Stimulated activated naive CD4-positive, alpha-beta T cell (primary cell): Measurements from ENCODE around the gene TMEM225B.
"Not testable (repeated sequence)": the region's sequence is repeated elsewhere in the genome, so short reads cannot be mapped to it uniquely, and the experiment has no call there.

Source experiments
- DNase-seq, 6 experiments: peaks; one replicate each; lab custom pipeline; 2025; lab: John Stamatoyannopoulos, UW

Gene TMEM225B, protein sequence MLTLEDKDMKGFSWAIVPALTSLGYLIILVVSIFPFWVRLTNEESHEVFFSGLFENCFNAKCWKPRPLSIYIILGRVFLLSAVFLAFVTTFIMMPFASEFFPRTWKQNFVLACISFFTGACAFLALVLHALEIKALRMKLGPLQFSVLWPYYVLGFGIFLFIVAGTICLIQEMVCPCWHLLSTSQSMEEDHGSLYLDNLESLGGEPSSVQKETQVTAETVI

DNA sequence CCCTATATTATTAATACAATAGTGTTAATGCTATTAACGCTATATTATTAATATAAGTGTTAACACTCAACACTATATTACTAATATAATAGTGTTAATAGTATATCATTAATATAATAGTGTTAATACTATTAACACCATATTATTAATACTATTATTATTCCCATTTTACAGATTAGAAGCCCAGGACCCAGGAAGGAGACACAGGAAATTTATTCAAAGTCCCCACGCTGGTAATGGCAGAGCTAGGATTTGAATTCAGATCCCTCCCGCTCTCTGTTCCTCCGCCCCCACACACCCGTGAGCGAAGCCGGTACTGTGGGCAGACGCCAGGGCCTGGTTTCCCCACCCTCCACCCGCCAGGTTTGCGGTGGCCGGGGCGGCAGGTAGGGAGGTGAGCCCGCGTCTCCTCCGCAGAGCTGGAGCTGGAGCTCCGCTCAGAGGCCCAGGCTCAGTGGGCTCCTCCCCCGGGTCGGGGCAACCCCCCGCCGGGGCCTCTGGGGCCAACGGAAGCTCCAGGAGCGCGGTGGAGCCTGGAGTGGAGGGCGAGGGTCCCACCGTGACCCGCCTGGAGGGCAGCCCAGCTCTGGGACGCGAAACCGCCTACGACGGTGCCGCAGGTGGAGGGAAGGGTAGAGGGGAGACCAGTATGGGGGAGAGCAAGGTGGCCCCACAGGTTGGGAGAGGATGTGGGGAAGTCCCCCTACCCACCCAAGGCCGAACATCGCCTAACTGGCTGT, at the start of gene TMEM225B:
Gene TMEM225B, plus strand, starts transcription at position 506 of the 740 bp plus-strand sequence. CDS start 6,122 bp downstream, outside the sequence.
- peak in 3 of 6 experiments; percentile 5 to 48 (median 22) for DNase-seq

DNA sequence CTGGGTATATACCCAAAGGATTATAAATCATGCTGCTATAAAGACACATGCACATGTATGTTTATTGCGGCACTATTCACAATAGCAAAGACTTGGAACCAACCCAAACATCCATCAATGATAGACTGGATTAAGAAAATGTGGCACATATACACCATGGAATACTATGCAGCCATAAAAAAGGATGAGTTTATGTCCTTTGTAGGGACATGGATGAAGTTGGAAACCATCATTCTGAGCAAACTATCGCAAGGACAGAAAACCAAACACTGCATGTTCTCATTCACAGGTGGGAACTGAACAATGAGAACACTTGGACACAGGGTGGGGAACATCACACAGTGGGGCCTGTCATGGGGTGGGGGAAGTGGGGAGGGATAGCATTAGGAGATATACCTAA, 48.5 kb upstream of the TMEM225B start:
- not testable (repeated sequence) for DNase-seq

DNA sequence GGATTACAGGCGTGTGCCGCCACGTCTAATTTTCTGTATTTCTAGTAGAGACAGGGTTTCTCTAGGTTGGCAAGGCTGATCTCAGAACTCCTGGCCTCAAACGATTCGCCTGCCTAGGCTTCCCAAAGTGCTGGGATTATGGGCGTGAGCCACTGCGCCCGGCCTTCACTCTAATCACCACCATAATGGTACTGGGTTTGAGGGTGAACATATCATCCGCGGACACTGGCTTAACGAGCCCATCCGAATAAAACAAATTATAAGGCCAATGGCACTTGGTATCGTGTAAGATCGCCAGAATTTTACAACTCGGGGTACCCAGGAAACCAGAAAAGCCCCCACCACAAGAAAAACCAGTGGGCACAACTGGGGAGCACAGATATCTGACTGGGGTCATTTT, 46.7 kb upstream of the TMEM225B start:
- no peak for DNase-seq

DNA sequence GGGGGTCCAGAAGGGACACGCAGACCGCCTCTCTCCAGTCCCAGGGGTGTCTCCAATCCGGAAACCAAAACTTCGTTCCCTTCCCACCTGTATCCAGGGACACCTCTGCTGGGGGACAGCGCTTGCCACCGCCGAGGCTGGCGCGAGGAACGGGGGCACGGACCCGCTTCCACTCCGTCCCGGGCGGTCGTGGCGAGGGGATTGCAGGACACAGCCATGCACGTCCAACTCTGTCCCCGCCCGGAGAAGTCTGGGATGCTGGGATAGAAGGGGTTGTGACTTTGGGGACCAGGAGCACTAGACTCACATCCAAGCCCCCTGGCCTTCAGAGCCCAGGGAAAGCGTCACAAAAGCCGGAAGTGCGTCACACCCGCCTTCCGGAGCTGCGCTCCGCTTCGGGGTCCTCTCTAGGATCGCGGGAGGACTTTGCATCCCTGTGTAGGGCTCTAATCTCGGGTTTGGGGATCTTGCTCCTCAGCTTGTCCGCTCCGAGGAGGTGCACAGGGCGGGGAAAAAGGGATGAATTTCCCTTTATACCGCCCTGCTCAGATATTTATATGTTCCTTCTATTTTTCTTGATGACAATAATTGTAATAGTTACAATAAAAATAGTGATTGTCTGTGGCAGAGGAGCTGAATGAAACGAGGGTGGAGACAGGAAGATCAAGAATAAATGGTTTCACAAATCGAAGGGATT, 46.2 kb upstream of the TMEM225B start, which contains the start of gene FAM200A:
Gene FAM200A, minus strand, starts transcription at position 348 of the 697 bp plus-strand sequence. CDS start 3,707 bp downstream, outside the sequence.
- DNase-seq: peak; percentile 72 to 85 (median 80)

DNA sequence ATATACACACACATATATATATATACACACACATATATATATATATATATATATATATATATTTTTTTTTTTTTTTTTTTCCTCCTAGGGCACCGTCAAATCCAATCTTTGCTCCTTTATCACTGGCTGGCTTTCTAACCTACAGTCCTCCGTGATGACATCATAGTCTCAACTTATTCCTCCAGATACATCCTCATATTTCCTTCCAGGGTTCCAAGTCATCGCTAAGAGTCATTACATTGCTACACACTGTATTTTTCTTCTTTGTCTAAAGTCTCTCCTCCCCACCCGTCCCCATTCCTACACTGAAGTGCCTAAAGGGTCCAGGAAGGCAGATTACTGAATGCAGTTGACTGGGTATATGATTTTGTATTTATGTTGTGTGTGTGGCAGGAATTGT, 45.0 kb upstream of the TMEM225B start:
- no peak for DNase-seq

DNA sequence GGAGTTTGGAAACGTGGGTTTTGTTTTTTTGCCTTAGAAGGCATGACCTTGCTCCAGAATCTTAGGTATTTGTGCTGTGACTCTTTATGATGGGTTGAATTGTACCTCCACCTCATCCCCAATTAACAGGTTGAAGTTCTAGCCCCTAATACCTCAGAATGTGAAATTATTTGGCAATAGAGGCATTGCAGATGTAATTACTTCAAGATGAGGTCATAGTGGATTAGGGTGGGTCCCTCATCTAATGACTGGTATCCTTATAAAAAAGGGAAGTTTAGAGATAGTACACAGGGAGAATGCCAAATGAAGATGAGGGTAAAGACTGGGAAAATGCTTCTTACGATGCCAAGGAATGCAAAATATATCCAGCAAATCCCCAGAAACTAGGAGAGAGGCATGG, 43.1 kb upstream of the TMEM225B start:
- DNase-seq: no peak

DNA sequence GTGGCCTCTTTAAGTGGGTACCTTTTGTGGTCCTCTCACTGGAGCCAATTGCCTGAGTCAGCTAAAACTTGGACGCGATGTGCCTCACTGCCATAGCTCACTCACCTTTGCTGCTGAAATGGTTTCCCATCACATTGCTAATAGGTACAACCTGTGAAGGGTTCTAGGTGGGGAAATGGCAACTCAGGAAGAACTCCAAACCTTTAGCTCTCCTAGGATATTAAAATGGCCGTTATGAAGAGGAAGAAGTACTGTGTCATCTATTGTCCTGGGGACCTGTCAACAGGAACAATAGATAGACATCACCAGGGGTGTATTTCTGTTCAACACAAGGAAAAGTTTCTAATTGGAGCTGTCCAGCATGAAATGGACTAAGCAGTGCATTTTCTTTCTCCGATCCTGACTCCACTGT, 40.9 kb upstream of the TMEM225B start:
- DNase-seq: no peak

DNA sequence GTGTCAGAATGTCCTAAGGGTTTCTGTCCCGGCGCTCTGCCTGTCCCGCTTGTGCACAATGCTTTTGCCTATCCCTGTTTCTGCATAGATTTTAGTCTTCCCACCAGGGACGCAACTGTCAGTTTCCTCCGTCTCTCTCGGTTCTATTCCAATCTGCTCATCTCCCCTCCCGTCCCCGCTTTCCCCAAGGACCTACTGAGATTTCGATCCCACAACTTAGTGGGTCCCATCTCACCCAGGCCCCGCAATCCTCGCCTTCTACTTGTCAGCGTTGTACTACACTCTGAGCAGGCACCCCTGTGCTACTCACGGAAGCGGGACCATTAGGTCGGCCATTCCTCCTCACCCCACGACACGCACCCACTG, 40.1 kb upstream of the TMEM225B start:
- DNase-seq: no peak

DNA sequence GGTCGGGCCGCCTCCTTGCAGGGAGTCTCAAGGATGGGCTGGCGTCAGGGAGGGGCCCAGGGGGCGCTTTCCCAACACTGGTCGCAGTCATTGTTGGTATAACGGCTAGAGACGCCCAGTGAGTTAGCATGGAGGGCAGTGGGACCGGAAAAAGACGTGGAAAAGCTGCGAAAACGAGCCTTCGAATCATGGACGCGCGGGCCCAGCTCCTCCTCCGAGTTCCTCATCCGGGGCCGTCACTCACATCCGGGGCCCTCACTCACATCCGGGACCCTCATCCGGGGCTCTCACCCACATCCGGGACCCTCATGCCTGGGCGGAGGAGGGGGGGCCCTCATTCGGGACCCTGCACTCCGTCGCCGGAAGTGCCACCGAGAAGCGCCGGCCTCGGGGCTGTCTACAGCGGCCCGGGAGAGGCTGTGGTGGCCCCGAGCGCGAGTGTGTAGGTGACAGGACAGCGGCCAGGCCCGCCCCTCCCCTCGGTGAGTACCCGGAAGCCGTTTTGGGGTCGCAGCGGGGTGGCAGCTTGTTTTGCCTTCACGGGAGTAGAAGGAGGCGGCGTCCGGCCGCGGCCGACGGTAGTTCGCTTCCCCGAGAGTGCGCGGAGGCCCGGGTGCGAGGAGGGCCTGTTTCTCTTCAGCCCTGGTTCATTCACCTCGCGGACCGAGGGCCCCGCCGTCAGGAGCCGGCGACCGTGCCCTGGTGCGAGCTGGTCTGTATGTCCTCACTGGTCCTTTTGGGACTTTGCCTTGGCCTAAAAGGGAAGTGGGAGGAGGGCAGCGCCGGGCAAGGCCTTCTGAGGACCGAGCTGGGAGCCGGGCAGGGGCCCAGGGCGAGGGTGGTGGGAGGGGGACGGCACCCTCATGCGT, 39.5 kb upstream of the TMEM225B start, which contains the start of gene ZNF655:
Gene ZNF655, plus strand, starts transcription at position 337 of the 869 bp plus-strand sequence. CDS start 1,918 bp downstream, outside the sequence.
- DNase-seq: peak; percentile 85 to 96 (median 90)

DNA sequence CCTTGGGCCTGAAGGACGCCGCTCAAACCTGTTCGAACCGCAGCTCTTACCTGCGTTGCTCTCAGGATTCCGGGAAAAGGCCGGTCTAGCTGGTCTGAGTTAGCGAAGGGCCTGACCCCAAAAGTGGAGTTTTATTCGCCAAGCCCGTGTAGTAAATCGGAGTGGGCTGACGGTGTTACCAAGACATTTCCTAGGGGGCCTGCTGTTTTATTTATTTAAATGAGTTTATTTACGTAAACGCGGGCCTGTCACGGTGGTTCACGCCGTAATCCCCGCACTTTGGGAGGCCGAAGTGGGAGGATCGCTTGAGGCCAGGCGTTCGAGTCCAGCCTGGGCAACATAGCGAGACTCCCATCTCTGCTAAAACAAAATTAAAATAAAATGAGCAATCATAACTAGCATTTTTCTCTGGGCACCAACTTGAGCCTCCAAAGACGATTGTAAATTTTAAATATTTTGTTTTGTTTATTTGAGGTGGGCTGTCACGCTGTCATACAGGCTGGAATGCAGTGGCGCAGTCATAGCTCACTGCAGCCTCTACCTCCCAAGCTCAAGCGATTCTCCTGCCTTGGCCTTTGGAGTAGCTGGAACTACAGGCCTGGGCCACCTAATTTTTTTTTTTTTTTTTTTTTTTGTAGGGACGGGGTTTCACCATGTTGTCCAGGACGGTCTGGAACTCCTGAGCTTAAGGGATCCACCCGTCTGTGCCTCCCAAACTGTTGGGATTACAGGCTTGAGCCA, 38.7 kb upstream of the TMEM225B start:
- DNase-seq: peak in 2 of 6 experiments; percentile 25 to 41

DNA sequence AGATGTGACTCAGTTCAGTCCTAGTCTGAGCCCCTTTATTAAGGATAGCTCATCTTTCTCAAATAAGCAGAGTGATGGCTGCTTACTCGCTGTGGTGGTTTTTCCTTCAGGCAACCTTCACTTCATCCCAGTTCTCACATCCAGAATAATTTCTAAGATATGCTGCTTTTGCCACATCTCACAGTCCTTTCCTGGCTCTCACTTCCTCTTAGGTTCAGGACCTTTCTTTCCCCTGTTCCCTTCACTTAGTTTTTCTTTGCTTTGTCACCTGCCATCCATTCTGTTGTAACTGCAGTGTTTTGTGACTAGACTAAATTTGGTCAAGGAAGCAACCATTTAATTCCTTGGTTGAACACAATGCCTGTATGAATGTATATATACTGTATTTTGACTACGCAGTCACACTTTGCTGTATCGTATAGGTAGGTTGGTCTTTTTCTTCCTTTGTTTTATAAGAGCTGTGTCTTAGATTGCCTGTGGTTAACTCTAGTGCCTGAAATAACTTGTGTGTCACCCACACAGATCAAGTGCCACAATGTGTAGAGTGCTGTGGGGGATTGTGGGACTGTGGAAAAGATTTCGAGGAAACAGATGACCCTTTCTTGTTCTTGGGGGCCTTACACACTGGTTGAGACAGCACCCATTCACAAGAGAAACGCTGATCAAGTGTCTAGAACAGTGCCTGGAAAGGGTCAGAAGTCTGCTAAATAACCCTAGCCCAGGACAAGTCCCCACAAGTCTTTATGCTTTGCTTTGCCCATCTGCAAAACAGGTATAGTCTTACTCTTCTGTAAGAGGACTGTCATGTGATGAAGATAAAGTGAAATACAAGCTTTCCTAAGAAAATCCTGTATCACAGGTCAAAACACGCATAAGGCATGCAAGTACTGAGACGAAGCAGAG, 37.0 kb upstream of the TMEM225B start:
- DNase-seq: no peak

DNA sequence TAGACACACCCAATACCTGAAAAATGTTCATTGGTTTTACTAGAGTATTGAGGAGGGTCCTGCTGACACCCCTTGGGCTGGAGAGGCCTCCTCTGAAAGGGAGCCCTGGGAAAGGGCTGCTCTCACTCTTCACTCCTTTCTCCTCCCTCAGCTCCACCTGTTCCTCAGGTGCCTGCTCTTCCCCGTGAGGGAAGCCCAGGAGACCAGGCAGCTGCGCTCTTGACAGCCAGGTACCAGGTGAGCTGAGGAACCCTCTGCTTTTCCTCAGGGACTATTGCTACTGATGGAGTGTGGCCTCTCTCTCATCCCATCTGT, 36.4 kb upstream of the TMEM225B start:
- no peak for DNase-seq

DNA sequence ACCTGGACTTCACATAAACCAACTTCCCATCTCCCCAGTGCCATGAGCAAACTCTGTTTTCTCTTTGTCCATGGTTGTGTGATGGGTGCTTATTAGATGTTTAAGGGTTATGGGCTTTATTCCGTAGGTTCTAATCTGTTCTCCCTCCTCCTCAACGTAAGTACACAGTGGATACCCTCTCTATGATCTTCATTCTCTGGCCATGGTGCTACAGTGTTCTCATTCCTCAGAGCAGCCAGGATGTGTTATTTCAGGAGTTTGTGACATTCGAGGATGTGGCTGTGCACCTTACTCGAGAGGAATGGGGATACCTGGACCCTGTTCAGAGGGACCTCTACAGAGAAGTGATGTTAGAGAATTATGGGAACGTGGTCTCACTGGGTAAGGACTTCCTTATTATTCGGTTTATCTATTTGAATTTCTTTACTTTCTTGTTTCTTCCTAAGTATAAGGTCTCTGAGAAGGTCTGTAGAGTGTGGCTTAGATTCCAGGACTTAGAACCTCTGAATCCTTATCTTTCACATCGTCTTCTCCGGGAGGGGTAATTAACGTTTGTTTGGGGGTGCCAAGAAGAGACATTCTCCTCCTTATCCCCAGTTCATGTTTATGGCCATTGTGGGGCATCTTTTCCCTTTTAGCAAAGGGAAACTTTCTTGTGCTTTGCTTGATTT, 35.8 kb upstream of the TMEM225B start:
- no peak for DNase-seq

DNA sequence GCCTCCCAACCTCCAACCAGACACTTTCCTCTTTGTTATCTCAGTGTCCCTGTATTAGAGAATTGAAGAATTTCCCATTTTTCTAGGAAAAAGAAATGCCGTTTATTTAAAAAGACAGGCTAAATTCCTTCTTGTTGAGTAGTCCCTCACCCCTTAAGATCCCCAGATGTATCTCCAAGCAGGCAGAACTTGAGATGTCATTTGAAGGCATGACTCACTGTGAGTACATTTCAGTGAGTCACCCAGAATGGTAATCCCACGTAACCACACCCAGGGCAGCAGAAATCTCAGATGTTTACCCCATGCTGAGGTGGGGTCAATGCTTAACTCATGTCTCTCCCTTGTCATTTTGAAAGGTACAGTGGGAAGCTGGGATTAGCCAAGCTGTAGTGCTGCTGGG, 35.2 kb upstream of the TMEM225B start:
- DNase-seq: no peak

DNA sequence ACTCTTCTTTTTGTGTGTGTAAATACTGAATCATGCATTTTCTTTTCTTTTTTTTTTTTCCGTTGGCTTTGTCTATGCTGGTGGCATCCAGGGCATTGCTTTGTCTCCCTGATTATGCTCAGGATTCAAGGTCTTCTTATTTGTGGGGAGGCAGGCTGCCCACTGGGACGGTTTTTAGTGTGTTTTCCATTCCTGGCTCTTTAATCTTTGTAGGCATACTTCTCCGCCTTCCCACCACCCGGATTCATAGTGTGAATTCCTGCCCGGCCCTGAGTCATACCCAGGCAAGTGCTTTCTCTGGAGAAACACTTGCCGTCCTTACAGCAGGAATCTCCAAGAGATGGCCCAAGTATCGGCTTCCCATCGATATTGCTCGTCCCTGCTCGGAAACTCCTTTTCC, 34.4 kb upstream of the TMEM225B start:
- DNase-seq: no peak

DNA sequence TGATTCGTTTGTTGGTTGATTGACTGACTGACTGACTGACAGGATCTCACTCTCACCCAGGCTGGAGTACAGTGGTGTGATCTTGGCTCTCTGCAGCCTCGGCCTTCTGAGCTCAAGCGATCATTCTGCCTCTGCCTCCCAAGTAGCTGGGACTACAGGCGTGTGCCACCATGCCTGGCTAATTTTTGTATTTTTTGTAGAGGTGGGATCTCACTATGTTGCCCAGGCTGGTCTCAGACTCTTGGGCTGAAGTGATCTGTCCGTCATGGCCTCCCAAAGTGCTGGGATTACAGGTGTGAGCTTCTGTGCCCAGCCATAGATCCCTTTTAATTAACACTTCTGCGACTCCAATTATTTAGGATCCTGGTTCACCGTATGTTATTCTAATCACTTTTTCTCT, 29.3 kb upstream of the TMEM225B start:
- DNase-seq: not testable (repeated sequence)

DNA sequence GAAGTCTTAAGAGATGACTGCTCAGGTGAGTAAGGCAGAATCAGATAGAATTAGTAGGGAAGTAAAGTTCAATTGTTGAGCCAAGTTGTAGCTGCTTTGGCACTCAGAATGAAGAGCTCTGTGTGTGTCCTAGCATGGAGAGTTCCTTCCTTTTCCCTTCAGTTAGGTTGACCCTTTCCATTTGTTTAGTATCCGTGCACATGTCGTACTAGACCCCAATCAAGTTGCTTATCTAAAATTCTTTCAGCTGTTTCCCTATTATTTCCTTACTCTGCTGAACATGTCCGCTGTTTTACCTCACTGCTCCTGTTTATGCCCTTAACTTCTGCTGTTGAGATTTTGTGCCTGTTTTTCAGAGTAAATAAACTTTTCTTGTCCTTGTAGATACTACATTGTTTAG, 26.3 kb upstream of the TMEM225B start:
- DNase-seq: no peak

DNA sequence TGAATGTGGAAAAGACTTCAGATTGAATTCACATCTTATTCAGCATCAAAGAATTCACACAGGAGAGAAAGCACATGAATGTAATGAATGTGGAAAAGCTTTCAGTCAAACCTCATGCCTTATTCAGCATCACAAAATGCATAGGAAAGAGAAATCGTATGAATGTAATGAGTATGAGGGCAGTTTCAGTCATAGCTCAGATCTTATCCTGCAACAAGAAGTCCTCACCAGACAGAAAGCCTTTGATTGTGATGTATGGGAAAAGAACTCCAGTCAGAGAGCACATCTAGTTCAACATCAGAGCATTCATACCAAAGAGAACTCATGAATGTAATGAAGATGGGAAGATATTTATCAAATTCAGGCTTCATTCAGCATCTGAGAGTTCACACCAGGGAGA, 24.8 kb upstream of the TMEM225B start:
- no peak for DNase-seq

DNA sequence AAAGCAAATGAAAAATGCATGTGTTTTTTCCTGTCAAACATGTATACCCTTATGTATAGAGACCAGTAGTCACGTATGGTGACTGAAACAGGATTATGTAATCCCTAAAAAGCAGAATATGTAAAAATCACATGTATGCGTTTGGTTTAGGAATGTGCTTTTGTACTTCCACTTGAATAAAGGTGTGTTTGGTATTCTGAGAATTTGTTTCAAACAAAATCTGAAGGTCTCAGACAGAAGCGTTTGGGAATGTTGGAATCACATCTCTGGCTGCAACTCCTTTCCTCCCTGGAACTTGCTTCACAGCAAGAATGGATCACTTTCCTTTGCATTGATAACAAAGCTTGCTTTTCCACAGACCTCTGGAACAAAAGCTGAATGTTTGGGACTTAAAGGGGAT, 21.8 kb upstream of the TMEM225B start:
- no peak for DNase-seq
